Psoas muscle (tissue), 8 donors: ENCODE results near the gene LONRF2. TPM values are rescaled to one million over a fixed set of nuclear protein-coding genes. Genes with fewer than 3 reads are reported as not detected.

Experiments used
- ATAC-seq, 4 donors: fragments of 200-7000 bp; cut with Tn5 transposase; one replicate each; pipeline ENCODE4 v1.9.1; 2020; ENCODE audit warnings: moderate library complexity in 3 of 4, mild to moderate bottlenecking in 2 of 4
- DNase-seq, 2 donors: peaks; one replicate each; pipeline ENCODE4 v3.0.0-alpha.2; 2020
- H3K27ac ChIP-seq: fragments of 200-600 bp; one replicate; pipeline ENCODE4 v1.8.0; 2022
- H3K27me3 ChIP-seq, 3 donors: fragments of 200-600 bp in 1 of 3; one replicate each; pipeline versions ENCODE4 v1.6.1 to v1.8.0; 2013 to 2022; ENCODE audit warnings: low read length in 2 of 3, mild to moderate bottlenecking in 2 of 3, moderate library complexity in 1 of 3; ENCODE audit not compliant: insufficient read depth in 3 of 3
- H3K36me3 ChIP-seq, 2 donors: fragments of 200-600 bp in 1 of 2; one replicate each; pipeline versions ENCODE4 v1.6.1 to v1.8.0; 2013 to 2022; ENCODE audit warnings: low read depth in 1 of 2, mild to moderate bottlenecking in 1 of 2, moderate library complexity in 1 of 2; ENCODE audit not compliant: insufficient read depth in 1 of 2
- H3K4me1 ChIP-seq: fragments of 200-600 bp; one replicate; pipeline ENCODE4 v1.8.0; 2022
- H3K4me3 ChIP-seq: fragments of 200-600 bp; one replicate; pipeline ENCODE4 v1.8.0; 2022; ENCODE audit warnings: mild to moderate bottlenecking
- H3K9me3 ChIP-seq: fragments of 200-600 bp; one replicate; pipeline ENCODE4 v1.8.0; 2022
- WGBS, 3 donors: extraction: QIAGEN DNeasy Blood & Tissue Kit; methylation state at CpG; one replicate each; pipeline versions ENCODE4 v1.1.6 to v1.1.7; 2013; 5-methylcytosine and 5-hydroxymethylcytosine counted together
- intact Hi-C, 2 donors: fragments of 100-400 bp; cut with DNase I; formaldehyde crosslinking; loops; one replicate each; pipeline versions ENCODE4 v1.11.0 to v1.14.2; 2022
- polyA plus RNA-seq, 3 donors: library from polyadenylated mRNA; stranded (reverse); fragments of 200-250 nt; gene quantifications; one replicate each; pipeline ENCODE4 v1.2.3, GENCODE V29; 2013
- total RNA-seq, 4 donors: library from RNA; stranded (reverse); fragmentation: NEBNext Ultra II Directional in 2 of 4; extraction: Animal tissue kit (Norgen Biotek cat#: 25700) in 2 of 4; gene quantifications; one replicate each; pipeline versions ENCODE4 v1.2.1 to v1.2.4, GENCODE V29; 2021 to 2023
- TF ChIP-seq, protein P1 (sequence below): fragments of 200-600 bp; IDR thresholded peaks from one replicate; pipeline ENCODE4 v1.8.0; 2022; ENCODE audit warnings: antibody characterized with exemption
- donor health status: healthy with polysubstance abuse.
- donor health status: DM: no; HTN: no; CAD: no; lungs with moderate emphysema.
- donor health status: Bipolar disorder and iron deficiency.
- donor health status: healthy.
- donor health status: DM: yes; HTN: yes; CAD: no.
- donor health status: DM: no; HTN: no; CAD: no.
- donor health status: DM: no; HTN: no; CAD: no.
- donor health status: DM: yes; HTN: yes; CAD: no.

Gene LONRF2
- total and polyA plus RNA-seq, 7 donors: 0.22 to 11.5 (median 5.7) TPM

DNA sequence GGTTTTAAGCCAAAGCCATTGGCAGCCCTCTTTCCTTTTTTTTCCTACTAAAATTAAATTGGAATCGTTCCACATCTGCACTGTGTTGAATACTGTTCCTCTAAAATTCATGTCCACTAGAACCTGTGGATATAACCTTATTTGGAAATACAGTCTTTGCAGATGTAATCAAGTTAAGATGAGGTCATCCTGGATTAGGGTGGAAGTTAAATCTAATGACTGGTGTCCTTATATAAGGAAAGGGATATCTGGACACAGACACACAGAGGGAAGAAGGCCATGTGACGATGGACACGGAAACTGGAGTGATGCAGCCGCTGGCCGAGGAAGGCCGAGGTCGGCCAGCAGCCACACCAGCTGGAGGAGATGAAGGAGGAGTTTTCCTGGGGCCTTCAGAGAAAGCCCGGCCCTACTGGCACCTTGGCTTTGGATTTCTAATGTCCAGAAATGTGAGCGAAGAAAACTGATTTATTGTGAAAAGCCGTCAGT is 49.4 kb downstream of the LONRF2 start:
- ATAC-seq (peak in 3 of 4 donors; percentile 37 to 57 (median 43)), DNase-seq (peak; percentile 60 to 65)
- Histone ChIP-seq H3K27me3 (no peaks in the 10 kb centered on the region), H3K4me1 (no peaks in the 10 kb centered on the region), H3K4me3 (no peak overlapping the region), H3K27ac (no peak overlapping the region), H3K36me3 (no peaks in the 10 kb centered on the region), H3K9me3 (no peaks in the 10 kb centered on the region)
- 38 to 43% (median 40%) methylated on average over 10 of the region's 10 CpGs for WGBS, 3 donors
- intact Hi-C loops: no loop called here
- TF ChIP-seq, protein P1, sequence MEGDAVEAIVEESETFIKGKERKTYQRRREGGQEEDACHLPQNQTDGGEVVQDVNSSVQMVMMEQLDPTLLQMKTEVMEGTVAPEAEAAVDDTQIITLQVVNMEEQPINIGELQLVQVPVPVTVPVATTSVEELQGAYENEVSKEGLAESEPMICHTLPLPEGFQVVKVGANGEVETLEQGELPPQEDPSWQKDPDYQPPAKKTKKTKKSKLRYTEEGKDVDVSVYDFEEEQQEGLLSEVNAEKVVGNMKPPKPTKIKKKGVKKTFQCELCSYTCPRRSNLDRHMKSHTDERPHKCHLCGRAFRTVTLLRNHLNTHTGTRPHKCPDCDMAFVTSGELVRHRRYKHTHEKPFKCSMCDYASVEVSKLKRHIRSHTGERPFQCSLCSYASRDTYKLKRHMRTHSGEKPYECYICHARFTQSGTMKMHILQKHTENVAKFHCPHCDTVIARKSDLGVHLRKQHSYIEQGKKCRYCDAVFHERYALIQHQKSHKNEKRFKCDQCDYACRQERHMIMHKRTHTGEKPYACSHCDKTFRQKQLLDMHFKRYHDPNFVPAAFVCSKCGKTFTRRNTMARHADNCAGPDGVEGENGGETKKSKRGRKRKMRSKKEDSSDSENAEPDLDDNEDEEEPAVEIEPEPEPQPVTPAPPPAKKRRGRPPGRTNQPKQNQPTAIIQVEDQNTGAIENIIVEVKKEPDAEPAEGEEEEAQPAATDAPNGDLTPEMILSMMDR: no peak

- Histone ChIP-seq H3K27ac (no peak overlapping the region), H3K36me3 (no peaks in the 10 kb centered on the region), H3K4me1 (no peaks in the 10 kb centered on the region), H3K9me3 (no peaks in the 10 kb centered on the region), H3K4me3 (no peak overlapping the region), H3K27me3 (no peaks in the 10 kb centered on the region)
- TF ChIP-seq, protein P1: no peak
- DNase-seq (no peak), ATAC-seq (no peak)
- intact Hi-C loops: no loop called here
- WGBS, 3 donors: 98 to 100% (median 100%) methylated on average over 5 of the region's 5 CpGs
Observed at GRCh38 chr2:100271210-100271609, 51.1 kb downstream of the LONRF2 start.

DNA sequence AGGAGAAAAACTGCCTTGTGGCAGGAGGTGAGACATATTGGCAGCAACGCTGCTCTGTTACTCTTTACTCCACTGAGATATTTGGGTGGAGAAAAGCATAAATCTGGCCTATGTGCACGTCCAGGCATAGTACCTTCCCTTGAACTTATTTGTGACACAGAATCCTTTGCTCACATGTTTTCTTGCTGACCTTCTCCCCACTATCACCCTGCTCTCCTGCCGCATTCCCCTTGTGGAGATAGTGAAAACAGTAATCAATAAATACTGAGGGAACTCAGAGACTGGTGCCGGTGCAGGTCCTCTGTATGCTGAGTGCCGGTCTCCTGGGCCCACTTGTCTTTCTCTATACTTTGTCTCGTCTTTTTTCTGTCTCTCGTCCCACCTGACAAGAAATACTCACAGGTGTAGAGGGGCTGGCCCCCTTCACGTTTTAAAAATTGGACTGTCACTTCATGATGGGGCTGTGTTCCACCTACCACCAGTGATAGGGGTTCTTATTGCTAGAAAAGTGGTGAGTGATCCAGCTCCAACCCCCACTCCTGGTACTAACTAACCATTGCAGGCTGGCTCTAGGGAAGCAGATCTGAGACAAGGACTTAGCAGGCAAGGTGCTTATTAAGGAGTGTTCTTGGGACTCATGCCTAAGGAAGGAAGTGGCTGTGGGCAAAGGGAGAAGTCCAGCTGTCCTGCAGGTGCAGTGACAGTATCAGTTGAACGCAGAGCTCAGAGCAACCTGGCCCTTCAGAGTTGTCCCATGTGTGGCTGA is 51.7 kb downstream of the LONRF2 start:
- ATAC-seq: no peak
- TF ChIP-seq, protein P1: no peak
- no peaks in the 10 kb centered on the region for H3K4me1 ChIP-seq
- H3K36me3 ChIP-seq: no peaks in the 10 kb centered on the region
- H3K9me3 ChIP-seq: no peaks in the 10 kb centered on the region
- H3K27ac ChIP-seq: no peak overlapping the region
- intact Hi-C loops: no loop called here
- no peaks in the 10 kb centered on the region for H3K27me3 ChIP-seq
- no peak overlapping the region for H3K4me3 ChIP-seq
- DNase-seq: no peak
- 91 to 94% (median 92%) methylated on average over 9 of the region's 9 CpGs for WGBS, 3 donors

- Histone ChIP-seq H3K4me1 (no peaks in the 10 kb centered on the region), H3K36me3 (no peaks in the 10 kb centered on the region), H3K9me3 (no peaks in the 10 kb centered on the region), H3K4me3 (no peak overlapping the region), H3K27ac (no peak overlapping the region), H3K27me3 (no peaks in the 10 kb centered on the region)
- intact Hi-C loops: no loop called here
- 90 to 91% (median 90%) methylated on average over 5 of the region's 5 CpGs for WGBS, 3 donors
- TF ChIP-seq, protein P1: no peak
- DNase-seq (no peak), ATAC-seq (no peak)
Observed at GRCh38 chr2:100269889-100270288, 52.4 kb downstream of the LONRF2 start.
